GM19324 (cell line): Measurements from ENCODE around the gene DRD4.
A peak's percentile ranks its signal among the peaks of the same experiment; 100 is the strongest.

Experiments
- ATAC-seq: cut with Tn5 transposase; IDR thresholded peaks from one replicate; pipeline ENCODE4 v1.9.1; 2021; ENCODE audit warnings: mild to moderate bottlenecking, moderate library complexity; ENCODE audit not compliant: unreplicated experiment, low FRiP score

DRD4 gene

GRCh38 chr11:609341-609811 is 27.7 kb upstream of the DRD4 start:
- no peak for ATAC-seq

GRCh38 chr11:610146-610801 is 26.8 kb upstream of the DRD4 start:
- no peak for ATAC-seq

- no peak for ATAC-seq
These were observed 25.8 kb upstream of the DRD4 start for GRCh38 chr11:611001-611996.

- no peak for ATAC-seq
These were observed 24.7 kb upstream of the DRD4 start for GRCh38 chr11:612201-612960.

GRCh38 chr11:612961-613300 is 24.1 kb upstream of the DRD4 start:
- no peak for ATAC-seq

- no peak for ATAC-seq
These were observed 23.6 kb upstream of the DRD4 start for GRCh38 chr11:613369-613968.

- ATAC-seq = no peak
These were observed 22.9 kb upstream of the DRD4 start for GRCh38 chr11:614021-614622.

GRCh38 chr11:614623-615503 is 22.2 kb upstream of the DRD4 start:
- ATAC-seq = peak; percentile 3

- ATAC-seq = peak; percentile 77
These were observed 21.4 kb upstream of the DRD4 start, which contains the start of gene IRF7 for GRCh38 chr11:615504-616319. Gene IRF7 (minus strand): TSS chr11:615950. CDS start chr11:615364, 586 bp downstream.

- no peak for ATAC-seq
These were observed 20.5 kb upstream of the DRD4 start for GRCh38 chr11:616320-617198.

- no peak for ATAC-seq
These were observed 19.7 kb upstream of the DRD4 start for GRCh38 chr11:617199-617911.

GRCh38 chr11:617912-618682 is 19.0 kb upstream of the DRD4 start:
- ATAC-seq = no peak

- no peak for ATAC-seq
These were observed 18.0 kb upstream of the DRD4 start for GRCh38 chr11:618856-619627.

- ATAC-seq = no peak
These were observed 17.4 kb upstream of the DRD4 start for GRCh38 chr11:619628-620050.

- ATAC-seq = no peak
These were observed 16.9 kb upstream of the DRD4 start for GRCh38 chr11:620201-620600.
